Measurements from ENCODE around the gene NINJ2.

DNA sequence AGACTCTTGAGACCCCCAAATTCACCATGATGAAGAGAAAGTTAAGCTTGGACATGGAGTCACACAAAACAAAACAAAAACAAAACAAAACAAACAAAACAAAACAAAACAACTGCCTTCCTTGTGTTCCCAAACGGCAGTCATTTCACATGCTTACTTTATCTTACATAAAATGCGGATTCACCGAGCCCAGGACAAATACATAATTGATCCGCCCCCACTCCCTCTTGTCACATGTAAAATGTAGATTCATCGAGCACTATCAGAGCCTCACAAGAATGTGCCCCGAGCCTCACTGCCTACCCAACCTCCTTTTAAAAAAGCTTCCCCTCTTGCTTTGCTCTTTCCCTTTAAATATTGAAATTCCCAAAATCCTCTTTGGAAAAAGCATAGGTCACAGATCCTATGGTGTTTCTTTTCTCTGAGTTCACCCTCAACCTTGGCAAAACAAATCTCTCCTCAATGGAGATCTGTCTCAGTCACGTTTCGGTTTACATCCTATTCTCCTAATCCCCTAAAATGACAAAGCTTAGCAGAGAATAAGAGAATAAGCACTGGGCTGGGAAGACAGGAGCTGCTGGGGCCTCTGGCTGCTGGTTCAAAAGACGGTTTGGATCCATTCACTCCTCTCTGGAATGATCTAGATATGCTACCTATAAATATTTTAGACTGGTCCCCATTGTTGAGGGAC is 83.7 kb downstream of the NINJ2 start:
- TF ChIP-seq CTCF (IDR thresholded peaks at IDR 0.05) (no peak), POLR2A (IDR thresholded peaks at IDR 0.05) (no peak)
